Activated T-helper 1 cell treated with Interleukin-2 at 50 U/mL for 16 hours (primary cell): ENCODE data around the gene ADAMTS9.

Experiments used
- DNase-seq: peaks from one replicate; pipeline ENCODE4 v3.0.0-alpha.2; 2020; ENCODE audit warnings: low read depth

Gene ADAMTS9

DNA sequence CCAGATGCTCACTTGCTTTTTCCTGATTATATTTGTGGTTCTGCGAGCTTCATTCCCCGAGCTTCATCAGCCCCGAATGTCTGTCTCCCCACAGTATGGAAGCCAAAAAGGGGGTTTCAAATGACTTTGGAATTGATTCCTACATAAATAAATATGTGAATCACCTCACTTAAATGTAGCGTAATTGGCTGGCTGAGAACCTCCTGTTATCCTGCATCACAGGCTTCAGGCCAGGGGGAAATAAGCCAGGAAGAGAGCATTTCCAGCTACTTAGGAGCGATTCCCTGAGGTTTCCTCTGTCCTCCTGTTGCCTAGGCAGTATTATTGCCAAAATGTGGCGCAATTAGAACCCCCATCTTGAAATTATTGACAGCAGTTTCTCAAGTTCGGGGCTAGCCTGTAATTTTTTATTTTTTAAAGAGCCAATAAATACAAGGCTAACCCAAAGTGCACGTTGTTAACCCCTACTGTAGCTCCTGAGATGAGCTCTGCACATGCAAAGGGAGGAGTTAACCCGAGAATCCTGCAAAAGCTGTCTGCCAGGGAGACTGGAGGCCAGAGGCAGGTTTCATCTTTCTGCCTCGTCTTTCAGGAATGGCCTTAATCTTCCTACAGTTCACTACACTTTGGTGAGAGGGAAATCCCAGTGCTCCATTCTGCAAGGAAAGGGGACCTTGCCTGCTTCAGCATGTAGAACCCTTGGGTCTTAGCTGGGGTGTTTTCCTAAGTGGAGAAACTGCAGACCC lies 148.2 kb downstream of the ADAMTS9 start:
- DNase-seq: no peak

GRCh38 chr3:64536166-64536565 lies 151.6 kb downstream of the ADAMTS9 start:
- no peak for DNase-seq

DNA sequence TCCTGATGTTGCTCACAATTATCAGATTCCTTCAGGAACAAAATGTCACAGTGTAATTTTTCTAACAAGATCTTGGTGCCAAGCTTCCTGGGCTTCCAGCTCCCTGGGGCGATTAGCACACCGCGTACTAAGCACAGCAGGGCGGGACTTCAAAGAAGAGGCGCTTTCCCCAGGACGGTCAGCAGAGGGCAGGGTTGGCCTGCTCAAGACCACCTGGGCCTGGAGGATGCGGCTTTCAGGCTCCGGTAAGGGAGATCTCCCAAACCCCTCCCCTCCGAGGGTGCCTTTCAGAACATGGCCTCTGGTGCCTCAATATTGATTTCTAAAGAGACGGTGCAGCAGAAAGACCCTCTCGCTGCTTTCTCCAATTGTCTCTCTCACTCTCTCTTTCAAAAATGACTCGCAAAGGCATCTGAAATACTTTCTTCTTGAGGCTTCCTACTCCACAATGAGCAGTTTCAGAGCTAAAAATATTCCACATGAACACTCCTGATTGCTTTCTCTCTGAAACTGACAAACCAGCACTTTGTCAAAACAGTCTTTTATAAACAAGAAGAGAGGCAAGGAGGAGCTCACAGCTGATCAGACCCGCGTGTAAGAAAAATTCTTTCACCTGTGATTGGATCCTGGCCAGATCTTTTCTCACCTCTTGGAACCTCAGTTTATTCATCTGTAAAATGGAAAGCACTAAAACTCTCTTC lies 154.0 kb downstream of the ADAMTS9 start:
- no peak for DNase-seq

DNA sequence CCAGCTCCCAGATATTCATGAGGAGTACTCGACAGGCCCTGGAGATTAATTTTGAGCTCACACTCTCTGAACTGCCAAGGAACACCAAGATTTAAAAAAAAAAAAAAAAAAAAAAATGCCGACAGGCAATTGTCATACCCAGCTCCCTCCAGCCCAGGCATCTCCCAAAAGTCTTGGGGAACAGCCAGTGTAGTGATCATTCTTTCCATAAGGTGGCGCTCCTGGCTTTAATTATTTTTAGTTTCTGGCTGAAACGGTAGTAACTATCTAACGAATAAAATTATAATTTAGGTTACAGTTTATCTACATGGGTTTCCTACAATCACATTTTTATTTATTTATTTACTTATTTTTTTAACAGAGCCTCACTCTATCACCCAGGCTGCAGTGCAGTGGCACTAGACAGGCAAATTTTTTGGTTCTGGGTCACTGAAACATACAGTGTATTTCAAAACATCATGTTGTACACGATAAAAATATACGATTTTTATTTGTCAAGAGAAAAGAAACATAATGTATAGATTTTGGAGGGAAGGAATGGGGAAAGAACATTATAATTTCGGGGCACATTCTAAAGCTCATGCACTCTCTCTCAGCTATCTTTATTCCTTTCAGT lies 157.3 kb downstream of the ADAMTS9 start:
- no peak for DNase-seq

DNA sequence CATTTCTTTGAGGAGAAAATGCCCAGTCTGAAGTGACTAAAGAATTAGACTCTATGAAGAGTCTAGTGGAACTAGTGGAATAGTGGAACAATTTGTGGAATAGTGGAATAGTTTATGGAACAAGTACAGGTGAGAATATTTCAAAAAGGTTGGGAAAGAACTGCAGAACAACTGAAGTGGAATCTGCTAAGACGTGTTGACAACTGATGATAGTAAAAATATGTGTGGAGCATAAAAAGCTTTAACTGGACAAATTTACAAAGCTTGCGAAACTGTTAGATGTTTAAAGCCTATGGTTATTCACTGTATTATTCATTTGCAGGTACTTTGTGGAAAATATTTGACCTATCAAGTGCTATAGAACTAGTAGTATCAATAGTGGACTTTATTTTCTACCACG lies 164.5 kb downstream of the ADAMTS9 start:
- no peak for DNase-seq

DNA sequence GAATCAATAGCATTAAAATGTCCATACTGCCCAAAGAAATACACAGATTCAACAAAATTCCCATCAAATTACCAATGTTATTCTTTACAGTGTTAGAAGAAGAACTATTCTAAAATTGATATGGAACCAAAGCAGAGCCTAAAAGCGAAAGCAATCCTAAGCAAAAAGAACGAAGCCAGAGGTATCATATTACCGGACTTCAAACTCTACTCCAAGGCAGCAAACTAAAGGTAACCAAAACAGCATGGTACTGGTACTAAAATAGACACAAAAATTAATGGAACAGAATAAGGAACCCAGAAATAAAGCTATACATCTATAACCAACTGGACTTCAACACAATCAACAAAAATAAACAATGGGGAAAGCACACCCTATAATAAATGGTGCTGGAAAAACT lies 167.5 kb downstream of the ADAMTS9 start:
- DNase-seq: no peak

DNA sequence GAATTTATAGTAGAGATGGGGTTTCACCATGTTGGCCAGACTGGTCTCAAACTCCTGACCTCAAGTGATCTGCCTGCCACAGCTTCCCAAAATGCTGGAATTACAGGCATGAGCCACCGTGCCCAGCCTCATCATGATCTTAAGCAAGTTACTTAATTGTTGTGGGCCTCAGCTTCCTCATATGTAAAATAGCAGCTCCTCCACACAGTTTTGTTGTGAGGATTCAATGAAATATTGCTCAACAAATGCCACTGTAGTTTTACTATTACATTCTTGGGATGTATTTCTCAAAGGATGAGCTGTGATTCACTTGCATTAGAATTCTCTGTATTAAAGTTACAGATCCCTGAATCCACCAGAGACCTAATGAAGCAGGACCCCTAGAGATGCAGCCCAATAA lies 168.8 kb downstream of the ADAMTS9 start:
- no peak for DNase-seq

DNA sequence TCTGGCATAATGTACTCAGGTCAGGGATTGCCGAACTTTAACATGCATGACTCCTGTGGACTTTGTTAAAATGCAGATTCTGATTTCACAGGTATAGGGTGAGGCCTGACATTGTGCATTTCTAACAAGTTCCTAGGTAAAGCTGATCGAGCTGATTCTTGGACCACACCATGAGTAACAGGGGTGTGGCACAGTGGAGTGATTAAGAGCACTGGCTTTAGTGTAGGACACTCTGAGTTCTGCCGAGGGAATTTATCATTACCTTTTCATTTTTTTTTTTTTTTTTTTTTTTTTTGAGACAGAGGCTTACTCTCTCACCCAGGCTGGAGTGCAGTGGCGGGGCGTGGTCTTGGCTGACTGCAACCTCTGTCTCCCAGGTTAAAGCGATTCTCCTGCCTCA lies 169.3 kb downstream of the ADAMTS9 start:
- no peak for DNase-seq

GRCh38 chr3:64514889-64515288 lies 172.9 kb downstream of the ADAMTS9 start:
- no peak for DNase-seq

- no peak for DNase-seq
These were observed 178.6 kb downstream of the ADAMTS9 start for GRCh38 chr3:64509206-64509605.

DNA sequence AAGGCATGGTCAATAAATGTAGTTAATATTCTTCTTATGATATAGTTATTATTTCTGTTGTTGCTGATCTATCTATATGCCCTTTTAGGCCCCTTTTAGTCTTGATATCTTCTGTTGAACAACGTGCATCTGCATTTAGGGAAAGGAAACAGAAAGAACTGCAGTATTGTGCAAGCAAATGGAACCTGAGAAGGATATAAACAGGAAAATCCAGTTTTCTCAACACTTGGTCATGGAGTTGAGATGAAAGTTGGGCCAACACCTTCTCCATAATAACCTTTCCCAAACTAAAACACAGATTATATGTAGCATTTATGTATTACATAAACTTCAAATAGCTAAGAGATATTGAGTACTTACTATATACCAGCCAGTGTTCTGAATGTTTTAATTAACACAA lies 179.7 kb downstream of the ADAMTS9 start:
- no peak for DNase-seq

GRCh38 chr3:64506255-64506654 lies 181.5 kb downstream of the ADAMTS9 start:
- DNase-seq: no peak

DNA sequence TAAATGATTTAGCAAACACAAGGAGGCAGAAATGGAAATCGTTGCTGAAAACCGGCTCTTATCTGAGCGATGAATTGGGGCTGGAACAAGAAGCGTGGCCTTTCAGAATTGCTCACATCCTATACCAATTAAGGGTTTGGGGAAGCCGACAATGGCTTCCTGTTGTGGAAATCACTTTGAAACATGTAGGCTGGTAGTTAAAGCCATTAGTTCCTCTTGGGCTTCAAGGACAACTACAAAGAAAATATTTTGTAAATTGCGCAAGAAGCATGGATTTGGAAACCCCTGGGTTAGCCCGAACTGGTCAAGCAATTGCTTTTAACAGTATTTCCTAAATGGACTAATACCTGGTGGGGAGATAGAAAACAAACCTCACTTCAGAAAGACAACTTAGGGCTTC lies 182.4 kb downstream of the ADAMTS9 start:
- no peak for DNase-seq

- no peak for DNase-seq
These were observed 185.5 kb downstream of the ADAMTS9 start for GRCh38 chr3:64502284-64502683.

- DNase-seq: no peak
These were observed 186.4 kb downstream of the ADAMTS9 start for GRCh38 chr3:64501298-64501906.

DNA sequence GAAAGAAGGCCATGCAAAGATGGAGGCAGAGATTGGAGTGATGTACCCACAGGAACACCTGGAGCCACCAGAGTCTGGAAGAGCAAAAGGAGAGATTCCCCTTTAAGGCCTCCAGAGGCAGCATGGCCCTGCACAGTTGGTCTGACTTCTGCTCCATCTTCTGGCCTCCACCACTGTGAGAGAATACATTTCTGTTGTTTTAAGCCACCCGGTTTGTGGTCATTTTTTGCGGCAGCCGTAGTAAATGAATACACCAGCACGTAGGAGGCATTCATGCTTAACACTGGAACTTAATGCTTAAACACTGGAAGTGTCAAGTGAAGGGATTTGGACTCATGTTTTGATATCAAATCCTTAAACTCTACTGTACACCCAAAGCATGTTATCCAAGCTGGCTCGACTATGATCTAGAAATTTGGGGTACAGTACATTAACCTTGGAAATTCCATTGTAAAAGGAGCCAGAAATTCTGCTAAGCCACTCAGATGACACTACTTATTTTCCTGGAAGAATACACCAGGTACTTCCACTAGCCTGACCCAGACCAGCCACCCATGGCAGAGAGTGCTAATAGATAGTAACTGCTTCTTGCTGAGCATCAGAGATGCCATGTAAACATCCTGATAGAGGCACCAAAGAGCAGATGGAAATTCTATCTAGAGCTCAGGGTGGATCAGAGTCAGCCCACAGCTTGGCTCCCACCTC lies 190.9 kb downstream of the ADAMTS9 start:
- DNase-seq: no peak

- DNase-seq: no peak
These were observed 191.9 kb downstream of the ADAMTS9 start for GRCh38 chr3:64495781-64496334.

DNA sequence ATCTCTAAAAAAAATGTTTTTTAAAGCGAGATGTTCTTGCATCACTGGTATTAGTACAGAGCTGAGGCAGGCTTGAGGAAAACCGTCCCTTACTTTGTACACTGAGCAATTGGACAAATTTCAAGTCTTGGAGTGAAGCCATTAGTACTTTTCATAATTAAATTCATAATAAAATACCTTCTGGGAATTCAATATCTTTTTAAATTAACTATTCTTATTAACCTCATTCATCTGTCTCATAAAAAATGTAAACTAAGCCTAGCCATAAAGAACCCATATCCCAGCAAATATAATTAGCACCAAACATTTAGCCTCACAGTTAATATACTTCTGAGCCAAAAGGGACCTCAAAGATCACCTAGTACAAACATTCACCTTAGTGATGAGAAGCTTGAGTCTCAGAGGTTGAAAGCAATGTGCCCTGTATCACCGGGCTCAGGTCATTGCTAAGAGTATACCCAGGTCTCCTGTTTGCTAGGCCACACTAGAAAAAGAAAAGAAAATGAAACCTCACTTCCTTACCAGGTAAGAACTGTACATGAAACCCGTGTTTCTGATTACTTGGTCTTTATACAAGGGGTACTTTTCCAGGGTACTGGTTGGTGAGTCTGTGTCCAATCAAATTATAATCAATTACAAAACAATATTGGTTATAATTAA lies 192.5 kb downstream of the ADAMTS9 start:
- DNase-seq: no peak

- DNase-seq: no peak
These were observed 193.3 kb downstream of the ADAMTS9 start for GRCh38 chr3:64494526-64494925.

DNA sequence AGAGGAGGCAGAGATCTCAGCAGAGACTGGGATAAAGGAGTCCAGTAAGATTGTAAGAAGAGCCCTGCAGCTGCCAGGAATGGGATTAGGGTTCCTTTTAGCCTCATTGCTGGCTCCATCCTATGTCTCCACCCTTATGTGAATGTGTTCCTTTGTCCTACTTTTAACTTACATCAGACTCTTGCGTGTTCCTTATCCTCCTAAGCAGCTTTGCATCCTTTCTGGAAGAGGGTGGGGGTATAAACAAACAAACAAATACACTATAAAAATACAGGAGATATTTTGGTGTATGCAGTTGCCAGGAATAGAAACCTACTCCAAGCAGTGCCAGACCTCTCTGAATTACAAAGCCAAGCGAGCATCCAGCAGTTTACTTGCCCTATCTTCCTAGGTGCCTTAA lies 194.7 kb downstream of the ADAMTS9 start:
- no peak for DNase-seq

DNA sequence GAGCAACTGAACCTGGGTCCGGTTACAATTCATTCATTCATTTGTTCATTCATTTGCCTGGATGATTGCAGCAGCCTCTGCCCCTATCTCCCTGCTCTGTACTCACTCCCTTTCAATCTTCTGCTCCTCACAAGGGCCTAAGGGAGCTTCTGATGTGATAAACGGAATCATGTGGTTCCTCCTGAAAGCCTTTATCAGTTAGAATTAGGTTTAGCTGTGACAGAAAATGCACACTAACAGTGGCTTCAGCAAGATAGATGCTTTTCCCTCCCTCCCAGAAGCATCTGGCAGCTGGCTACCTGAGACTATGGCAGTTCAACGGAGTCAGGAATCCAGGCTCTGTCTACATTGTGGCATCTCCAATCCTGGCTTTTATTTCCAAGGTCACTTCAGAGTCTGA lies 196.0 kb downstream of the ADAMTS9 start:
- no peak for DNase-seq
